Vagina (tissue), 2 donors: ENCODE data around the gene ADAR.

Experiments
- CTCF ChIP-seq, 3 experiments: fragments of 450-650 bp in 2 of 3; fragments of 200-600 bp in 1 of 3; sonication (generic) in 1 of 3; IDR thresholded peaks; one replicate each; pipeline ENCODE4 v1.5.1; 2017 to 2019; ENCODE audit warnings: antibody characterized with exemption in 3 of 3, mild to moderate bottlenecking in 2 of 3, moderate library complexity in 2 of 3
- POLR2A ChIP-seq, 2 donors: fragments of 450-650 bp; IDR thresholded peaks; one replicate each; pipeline ENCODE4 v1.6.1; 2017; ENCODE audit warnings: antibody characterized with exemption in 2 of 2, mild to moderate bottlenecking in 2 of 2, moderate library complexity in 2 of 2

- TF ChIP-seq CTCF (IDR thresholded peaks at IDR 0.05) (no peak), POLR2A (IDR thresholded peaks at IDR 0.05) (no peak)
Observed at GRCh38 chr1:154583773-154584172, 24.2 kb downstream of the ADAR start.
